ENCODE measurements around the gene EDA.

GRCh38 chrX:70032792-70033191, 416.9 kb downstream of the EDA start:
- no peak for TF ChIP-seq POLR2A (IDR thresholded peaks at IDR 0.05; ENCODE audit: borderline replicate concordance, extremely low read depth, insufficient read depth, insufficient read length)
- TF ChIP-seq POLR2AphosphoS5 (IDR thresholded peaks at IDR 0.05; ENCODE audit: low read depth, low read length): no peak
- TF ChIP-seq ATF3 (IDR thresholded peaks at IDR 0.05): no peak
- no peak for TF ChIP-seq SRF (IDR thresholded peaks at IDR 0.05; ENCODE audit: low read depth)
- no peak for TF ChIP-seq CTCF (IDR thresholded peaks at IDR 0.05 in 2 of 3, conservative IDR thresholded peaks at IDR 0.05 in 1 of 3; ENCODE audit: borderline replicate concordance in 1 of 3, insufficient read depth in 1 of 3, low read depth in 2 of 3, low read length in 2 of 3)
- no peak for TF ChIP-seq YY1 (IDR thresholded peaks at IDR 0.05; ENCODE audit: extremely low read depth, insufficient replicate concordance, low read depth, low read length)
- TF ChIP-seq MAX (IDR thresholded peaks at IDR 0.05): no peak
